Transverse colon (tissue), 3 donors: ENCODE results near the gene EID2B.

Experiments
- POLR2A ChIP-seq: fragments of 450-650 bp; IDR thresholded peaks from one replicate; pipeline ENCODE4 v1.6.1; 2016; ENCODE audit warnings: antibody characterized with exemption, mild to moderate bottlenecking, moderate library complexity
- TF ChIP-seq, protein P1 (sequence below), 5 experiments: fragments of 200-600 bp in 3 of 5; fragments of 450-650 bp in 2 of 5; sonication (generic) in 3 of 5; IDR thresholded peaks; 1 replicate in 2 of 5; 2 replicates in 3 of 5; pipeline ENCODE4 v1.5.1; 2016 to 2017; ENCODE audit warnings: antibody characterized with exemption in 5 of 5, inconsistent platforms in 3 of 5, mild to moderate bottlenecking in 2 of 5, moderate library complexity in 1 of 5

- no peak for TF ChIP-seq POLR2A
- TF ChIP-seq, protein P1, sequence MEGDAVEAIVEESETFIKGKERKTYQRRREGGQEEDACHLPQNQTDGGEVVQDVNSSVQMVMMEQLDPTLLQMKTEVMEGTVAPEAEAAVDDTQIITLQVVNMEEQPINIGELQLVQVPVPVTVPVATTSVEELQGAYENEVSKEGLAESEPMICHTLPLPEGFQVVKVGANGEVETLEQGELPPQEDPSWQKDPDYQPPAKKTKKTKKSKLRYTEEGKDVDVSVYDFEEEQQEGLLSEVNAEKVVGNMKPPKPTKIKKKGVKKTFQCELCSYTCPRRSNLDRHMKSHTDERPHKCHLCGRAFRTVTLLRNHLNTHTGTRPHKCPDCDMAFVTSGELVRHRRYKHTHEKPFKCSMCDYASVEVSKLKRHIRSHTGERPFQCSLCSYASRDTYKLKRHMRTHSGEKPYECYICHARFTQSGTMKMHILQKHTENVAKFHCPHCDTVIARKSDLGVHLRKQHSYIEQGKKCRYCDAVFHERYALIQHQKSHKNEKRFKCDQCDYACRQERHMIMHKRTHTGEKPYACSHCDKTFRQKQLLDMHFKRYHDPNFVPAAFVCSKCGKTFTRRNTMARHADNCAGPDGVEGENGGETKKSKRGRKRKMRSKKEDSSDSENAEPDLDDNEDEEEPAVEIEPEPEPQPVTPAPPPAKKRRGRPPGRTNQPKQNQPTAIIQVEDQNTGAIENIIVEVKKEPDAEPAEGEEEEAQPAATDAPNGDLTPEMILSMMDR (IDR thresholded peaks at IDR 0.05): no peak
Observed at GRCh38 chr19:39508629-39509028, 24.0 kb downstream of the EID2B start.
